Right atrium auricular region (tissue), 2 donors: ENCODE data around the gene PROX1. TPM values are rescaled to one million over a fixed set of nuclear protein-coding genes. Genes with fewer than 3 reads are reported as not detected.

Experiments
- DNase-seq: peaks from one replicate; pipeline ENCODE4 v3.0.0-alpha.2; 2019; ENCODE audit warnings: low spot score
- H3K27ac ChIP-seq, 2 donors: fragments of 200-600 bp; sonication (generic); 1 replicate in 1 of 2; 2 replicates in 1 of 2; pipeline ENCODE4 v1.5.1; 2016 to 2019
- H3K27me3 ChIP-seq, 2 donors: fragments of 200-600 bp; sonication (generic); one replicate each; pipeline versions ENCODE4 v1.5.1 to v1.6.0; 2017 to 2019
- H3K36me3 ChIP-seq: fragments of 200-600 bp; sonication (generic); one replicate; pipeline ENCODE4 v1.5.1; 2016
- H3K4me1 ChIP-seq, 2 donors: fragments of 200-600 bp; sonication (generic); one replicate each; pipeline versions ENCODE4 v1.5.1 to v1.6.0; 2017 to 2019
- H3K4me3 ChIP-seq, 2 donors: fragments of 200-600 bp; sonication (generic); 1 replicate in 1 of 2; 2 replicates in 1 of 2; pipeline ENCODE4 v1.5.1; 2017 to 2019; ENCODE audit warnings: mild to moderate bottlenecking in 1 of 2, moderate library complexity in 1 of 2
- H3K9me3 ChIP-seq, 2 donors: fragments of 200-600 bp; sonication (generic); one replicate each; pipeline ENCODE4 v1.5.1; 2019
- total RNA-seq, 2 donors: library from RNA; depleted of rRNA; stranded (reverse); fragments of >200 nt; gene quantifications; one replicate each; pipeline ENCODE4 v1.1.0, GENCODE V29; 2016
- TF ChIP-seq, protein P1 (sequence below), 2 donors: fragments of 200-600 bp; sonication (generic); IDR thresholded peaks; one replicate each; pipeline ENCODE4 v1.5.1; 2019; ENCODE audit warnings: antibody characterized with exemption in 2 of 2

Gene PROX1
- total RNA-seq, 2 donors from 2014 or later, result 39.7 to 46.5 TPM

GRCh38 chr1:214008791-214009422 is 21.1 kb downstream of the PROX1 start:
- H3K9me3 ChIP-seq, result no peaks in the 10 kb centered on the region
- TF ChIP-seq, protein P1, sequence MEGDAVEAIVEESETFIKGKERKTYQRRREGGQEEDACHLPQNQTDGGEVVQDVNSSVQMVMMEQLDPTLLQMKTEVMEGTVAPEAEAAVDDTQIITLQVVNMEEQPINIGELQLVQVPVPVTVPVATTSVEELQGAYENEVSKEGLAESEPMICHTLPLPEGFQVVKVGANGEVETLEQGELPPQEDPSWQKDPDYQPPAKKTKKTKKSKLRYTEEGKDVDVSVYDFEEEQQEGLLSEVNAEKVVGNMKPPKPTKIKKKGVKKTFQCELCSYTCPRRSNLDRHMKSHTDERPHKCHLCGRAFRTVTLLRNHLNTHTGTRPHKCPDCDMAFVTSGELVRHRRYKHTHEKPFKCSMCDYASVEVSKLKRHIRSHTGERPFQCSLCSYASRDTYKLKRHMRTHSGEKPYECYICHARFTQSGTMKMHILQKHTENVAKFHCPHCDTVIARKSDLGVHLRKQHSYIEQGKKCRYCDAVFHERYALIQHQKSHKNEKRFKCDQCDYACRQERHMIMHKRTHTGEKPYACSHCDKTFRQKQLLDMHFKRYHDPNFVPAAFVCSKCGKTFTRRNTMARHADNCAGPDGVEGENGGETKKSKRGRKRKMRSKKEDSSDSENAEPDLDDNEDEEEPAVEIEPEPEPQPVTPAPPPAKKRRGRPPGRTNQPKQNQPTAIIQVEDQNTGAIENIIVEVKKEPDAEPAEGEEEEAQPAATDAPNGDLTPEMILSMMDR (IDR thresholded peaks at IDR 0.05), result no peak
- peaks cover 0 to 23% of the 10 kb centered on the region in 2 donors for H3K4me1 ChIP-seq
- H3K27ac ChIP-seq, result no peak overlapping the region
- H3K27me3 ChIP-seq, result no peaks in the 10 kb centered on the region
- no peaks in the 10 kb centered on the region for H3K36me3 ChIP-seq
- no peak overlapping the region for H3K4me3 ChIP-seq
- no peak for DNase-seq

DNA sequence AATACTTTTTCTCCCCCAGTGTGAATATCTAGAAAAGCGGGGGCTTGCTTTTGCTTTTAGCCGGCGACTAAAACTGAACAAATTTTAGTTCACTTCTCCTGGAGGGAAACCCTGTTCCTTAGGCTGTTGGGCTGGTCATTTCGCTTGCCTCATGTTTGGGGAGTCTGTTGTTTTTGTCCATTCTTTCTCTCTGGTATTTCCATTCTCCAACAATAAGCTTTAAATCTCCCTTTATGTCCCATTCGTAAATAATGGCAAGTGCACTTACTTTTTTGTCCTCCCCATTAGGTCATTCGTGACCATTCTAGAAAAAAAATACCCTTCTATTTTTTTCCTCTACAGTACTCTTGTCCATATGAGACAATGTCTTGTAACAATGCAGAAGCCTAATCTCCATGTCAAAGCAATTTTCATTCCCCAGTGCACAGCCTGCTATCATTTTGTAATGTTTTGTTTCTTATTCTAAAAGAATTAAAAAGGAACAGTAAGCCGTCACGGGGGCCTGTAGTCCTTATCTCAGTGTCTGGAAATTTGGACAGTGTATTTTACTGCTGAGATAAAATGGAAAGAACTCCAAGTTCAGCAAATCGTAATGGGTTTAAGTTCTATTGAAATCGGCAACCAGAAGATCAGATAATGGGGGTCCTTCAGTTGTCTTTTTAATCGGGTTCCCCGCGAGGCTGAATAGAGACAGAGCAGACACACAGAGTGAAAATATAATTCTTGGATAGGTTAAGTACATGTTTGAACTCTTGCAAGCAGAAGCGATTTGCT is 21.8 kb downstream of the PROX1 start:
- DNase-seq, result no peak
- Histone ChIP-seq H3K4me3 (no peak overlapping the region), H3K36me3 (no peaks in the 10 kb centered on the region), H3K9me3 (no peaks in the 10 kb centered on the region), H3K27ac (no peak overlapping the region), H3K27me3 (no peaks in the 10 kb centered on the region), H3K4me1 (peaks cover 0 to 30% of the 10 kb centered on the region in 2 donors)
- TF ChIP-seq, protein P1 (IDR thresholded peaks at IDR 0.05), result no peak

DNA sequence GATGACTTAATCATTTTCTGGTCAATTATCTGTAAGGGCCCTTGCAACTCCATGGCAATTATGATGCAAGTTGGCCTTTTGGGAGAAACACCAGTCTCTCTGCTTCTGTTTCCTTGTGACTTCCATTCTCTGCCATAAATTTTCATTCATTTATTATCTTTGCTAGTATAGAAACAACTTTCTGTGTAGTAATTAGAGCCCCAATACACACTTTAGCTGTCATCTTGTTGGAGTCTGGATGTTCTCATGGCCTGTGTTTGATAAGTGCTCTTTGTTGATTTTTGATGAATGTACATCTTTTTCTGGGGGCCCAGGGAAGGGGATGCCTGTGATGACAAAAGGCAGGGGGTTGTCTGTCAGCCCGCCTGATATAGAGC is 22.4 kb downstream of the PROX1 start:
- TF ChIP-seq, protein P1 (IDR thresholded peaks at IDR 0.05), result no peak
- no peak overlapping the region for H3K27ac ChIP-seq
- H3K36me3 ChIP-seq, result no peaks in the 10 kb centered on the region
- no peak for DNase-seq
- H3K27me3 ChIP-seq, result no peaks in the 10 kb centered on the region
- H3K4me3 ChIP-seq, result no peak overlapping the region
- H3K4me1 ChIP-seq, result peaks cover 0 to 36% of the 10 kb centered on the region in 2 donors
- no peaks in the 10 kb centered on the region for H3K9me3 ChIP-seq

DNA sequence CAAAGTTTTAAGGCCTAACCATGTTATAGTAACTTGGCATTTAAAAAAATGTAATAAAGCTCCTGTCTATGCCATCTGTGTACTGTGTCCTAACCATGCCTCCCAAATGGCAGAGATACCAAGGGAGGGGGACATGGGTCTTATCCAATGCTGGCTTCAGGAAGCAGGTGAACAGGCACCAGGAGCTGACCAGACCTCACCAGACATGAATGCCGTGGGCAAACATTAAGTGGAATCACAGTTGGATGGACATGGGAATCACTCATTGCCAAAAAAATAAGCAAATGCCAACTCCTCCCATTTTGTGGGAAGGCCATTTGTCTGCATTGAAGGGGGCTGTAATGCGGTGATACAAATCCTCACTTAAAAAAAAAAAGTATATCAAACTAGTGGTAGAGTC is 22.9 kb downstream of the PROX1 start:
- no peaks in the 10 kb centered on the region for H3K9me3 ChIP-seq

GRCh38 chr1:214012418-214012817 is 24.6 kb downstream of the PROX1 start:
- Histone ChIP-seq H3K4me1 (peaks cover 0 to 36% of the 10 kb centered on the region in 2 donors), H3K27me3 (no peaks in the 10 kb centered on the region), H3K27ac (peak overlapping the region in 1 of 2 donors; percentile 86), H3K4me3 (no peak overlapping the region), H3K9me3 (no peaks in the 10 kb centered on the region), H3K36me3 (peaks cover 3% of the 10 kb centered on the region)
- DNase-seq, result no peak
- TF ChIP-seq, protein P1 (IDR thresholded peaks at IDR 0.05), result no peak

More for the DNA sequence above, 22.9 kb downstream of the PROX1 start:
- DNase-seq, result no peak
- Histone ChIP-seq H3K4me3 (no peak overlapping the region), H3K27ac (no peak overlapping the region), H3K27me3 (no peaks in the 10 kb centered on the region), H3K36me3 (no peaks in the 10 kb centered on the region), H3K4me1 (peaks cover 0 to 36% of the 10 kb centered on the region in 2 donors)
- TF ChIP-seq, protein P1 (IDR thresholded peaks at IDR 0.05), result no peak
